ENCODE measurements around the gene ADGRF1.

ADGRF1 gene

DNA sequence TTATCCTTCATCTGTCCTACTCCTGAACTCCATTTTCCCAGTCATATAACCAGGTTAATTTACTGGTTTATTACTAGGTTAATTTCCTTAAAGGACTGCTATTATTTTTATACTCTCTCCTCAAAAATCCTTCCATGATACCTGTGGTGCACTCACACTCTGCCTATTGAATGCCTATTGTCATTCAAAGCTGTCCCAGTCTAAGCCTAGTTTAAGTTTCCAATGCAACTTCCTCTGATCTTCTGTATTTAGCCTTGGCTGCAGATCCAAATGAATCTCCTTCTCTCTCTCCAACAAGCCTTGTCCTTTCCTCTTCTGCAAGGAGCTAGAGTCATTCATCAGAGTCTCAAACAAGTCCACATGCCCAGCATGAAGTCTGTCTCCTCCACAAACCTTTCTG is 79.1 kb downstream of the ADGRF1 start:
- TF ChIP-seq EZH2phosphoT487 (IDR thresholded peaks at IDR 0.05; ENCODE audit: low read depth) = no peak
- TF ChIP-seq, protein P1, sequence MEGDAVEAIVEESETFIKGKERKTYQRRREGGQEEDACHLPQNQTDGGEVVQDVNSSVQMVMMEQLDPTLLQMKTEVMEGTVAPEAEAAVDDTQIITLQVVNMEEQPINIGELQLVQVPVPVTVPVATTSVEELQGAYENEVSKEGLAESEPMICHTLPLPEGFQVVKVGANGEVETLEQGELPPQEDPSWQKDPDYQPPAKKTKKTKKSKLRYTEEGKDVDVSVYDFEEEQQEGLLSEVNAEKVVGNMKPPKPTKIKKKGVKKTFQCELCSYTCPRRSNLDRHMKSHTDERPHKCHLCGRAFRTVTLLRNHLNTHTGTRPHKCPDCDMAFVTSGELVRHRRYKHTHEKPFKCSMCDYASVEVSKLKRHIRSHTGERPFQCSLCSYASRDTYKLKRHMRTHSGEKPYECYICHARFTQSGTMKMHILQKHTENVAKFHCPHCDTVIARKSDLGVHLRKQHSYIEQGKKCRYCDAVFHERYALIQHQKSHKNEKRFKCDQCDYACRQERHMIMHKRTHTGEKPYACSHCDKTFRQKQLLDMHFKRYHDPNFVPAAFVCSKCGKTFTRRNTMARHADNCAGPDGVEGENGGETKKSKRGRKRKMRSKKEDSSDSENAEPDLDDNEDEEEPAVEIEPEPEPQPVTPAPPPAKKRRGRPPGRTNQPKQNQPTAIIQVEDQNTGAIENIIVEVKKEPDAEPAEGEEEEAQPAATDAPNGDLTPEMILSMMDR (IDR thresholded peaks at IDR 0.05; ENCODE audit: low read depth, low read length) = no peak
- H3K9ac ChIP-seq (ENCODE audit: low read length) = no peak overlapping the region
- no peaks in the 10 kb centered on the region for H3K36me3 ChIP-seq (replicated peaks; ENCODE audit: low read depth, low read length)
- peaks cover 33% of the 10 kb centered on the region for H3K27me3 ChIP-seq (ENCODE audit: low read depth, low read length)
- H3K4me2 ChIP-seq (ENCODE audit: low read length) = no peak overlapping the region
- no peaks in the 10 kb centered on the region for H4K20me1 ChIP-seq (ENCODE audit: insufficient read depth, low read length)
- H3K79me2 ChIP-seq (ENCODE audit: low read length) = no peaks in the 10 kb centered on the region
- no peak overlapping the region for H2AFZ ChIP-seq (ENCODE audit: low read depth, low read length)
- H3K27ac ChIP-seq (ENCODE audit: low read length) = no peak overlapping the region
- H3K9me3 ChIP-seq (ENCODE audit: insufficient read depth, low read length) = no peaks in the 10 kb centered on the region
- H3K4me1 ChIP-seq (ENCODE audit: low read length) = peaks cover 13% of the 10 kb centered on the region
- H3K4me3 ChIP-seq (ENCODE audit: low read length) = no peak overlapping the region

DNA sequence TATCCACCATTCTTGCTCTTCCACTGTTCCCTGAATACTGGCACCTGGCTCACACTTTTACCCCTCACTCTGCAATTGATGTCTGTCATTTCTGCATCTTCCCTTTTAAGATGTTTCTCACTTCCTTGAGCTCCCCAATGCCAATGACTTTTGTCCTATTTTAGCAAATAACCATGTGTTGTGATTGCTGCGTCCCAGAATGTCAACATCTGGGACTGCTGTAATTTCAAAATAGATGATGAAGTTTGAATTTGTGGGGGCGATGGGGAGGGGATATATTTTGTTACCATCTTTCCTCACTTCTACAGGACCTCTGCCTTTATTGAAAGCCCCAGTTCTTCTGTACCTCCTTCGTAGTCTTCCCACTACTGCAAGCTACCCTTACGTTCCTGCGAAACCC is 80.4 kb downstream of the ADGRF1 start:
- no peaks in the 10 kb centered on the region for H4K20me1 ChIP-seq (ENCODE audit: insufficient read depth, low read length)
- peaks cover 13% of the 10 kb centered on the region for H3K4me1 ChIP-seq (ENCODE audit: low read length)
- no peak overlapping the region for H2AFZ ChIP-seq (ENCODE audit: low read depth, low read length)
- H3K36me3 ChIP-seq (replicated peaks; ENCODE audit: low read depth, low read length) = no peaks in the 10 kb centered on the region
- TF ChIP-seq, protein P1 (IDR thresholded peaks at IDR 0.05; ENCODE audit: low read depth, low read length) = no peak
- no peak for TF ChIP-seq EZH2phosphoT487 (IDR thresholded peaks at IDR 0.05; ENCODE audit: low read depth)
- H3K27ac ChIP-seq (ENCODE audit: low read length) = no peak overlapping the region
- H3K4me3 ChIP-seq (ENCODE audit: low read length) = no peak overlapping the region
- no peak overlapping the region for H3K4me2 ChIP-seq (ENCODE audit: low read length)
- H3K9ac ChIP-seq (ENCODE audit: low read length) = no peak overlapping the region
- no peaks in the 10 kb centered on the region for H3K79me2 ChIP-seq (ENCODE audit: low read length)
- H3K27me3 ChIP-seq (ENCODE audit: low read depth, low read length) = peaks cover 41% of the 10 kb centered on the region
- H3K9me3 ChIP-seq (ENCODE audit: insufficient read depth, low read length) = no peaks in the 10 kb centered on the region

DNA sequence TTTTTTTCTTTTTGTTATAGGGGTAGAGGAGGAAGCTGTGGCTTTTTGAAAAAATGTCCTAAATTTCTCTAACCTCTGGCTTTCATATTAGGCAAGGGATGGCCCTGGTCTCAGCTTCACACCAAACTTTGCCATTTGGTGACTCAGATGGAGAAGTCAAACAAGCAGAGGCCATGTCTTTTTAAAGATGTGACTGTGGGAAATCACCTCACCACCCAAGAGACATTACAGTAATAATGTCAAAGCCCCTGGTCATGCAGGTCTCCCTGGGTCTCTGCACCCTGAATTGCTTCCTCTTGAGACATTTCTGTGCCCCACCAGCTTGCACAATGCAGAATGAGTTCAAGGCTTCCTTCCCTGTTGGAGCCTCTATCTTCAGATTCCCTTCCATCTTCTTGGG is 80.9 kb downstream of the ADGRF1 start:
- TF ChIP-seq EZH2phosphoT487 (IDR thresholded peaks at IDR 0.05; ENCODE audit: low read depth) = no peak
- TF ChIP-seq, protein P1 (IDR thresholded peaks at IDR 0.05; ENCODE audit: low read depth, low read length) = no peak
- H3K27ac ChIP-seq (ENCODE audit: low read length) = no peak overlapping the region
- H3K36me3 ChIP-seq (replicated peaks; ENCODE audit: low read depth, low read length) = no peaks in the 10 kb centered on the region
- H3K4me1 ChIP-seq (ENCODE audit: low read length) = peaks cover 13% of the 10 kb centered on the region
- H3K4me3 ChIP-seq (ENCODE audit: low read length) = no peak overlapping the region
- no peaks in the 10 kb centered on the region for H4K20me1 ChIP-seq (ENCODE audit: insufficient read depth, low read length)
- no peak overlapping the region for H3K4me2 ChIP-seq (ENCODE audit: low read length)
- H3K9me3 ChIP-seq (ENCODE audit: insufficient read depth, low read length) = no peaks in the 10 kb centered on the region
- H3K27me3 ChIP-seq (ENCODE audit: low read depth, low read length) = peaks cover 42% of the 10 kb centered on the region
- H3K9ac ChIP-seq (ENCODE audit: low read length) = no peak overlapping the region
- no peak overlapping the region for H2AFZ ChIP-seq (ENCODE audit: low read depth, low read length)
- no peaks in the 10 kb centered on the region for H3K79me2 ChIP-seq (ENCODE audit: low read length)

DNA sequence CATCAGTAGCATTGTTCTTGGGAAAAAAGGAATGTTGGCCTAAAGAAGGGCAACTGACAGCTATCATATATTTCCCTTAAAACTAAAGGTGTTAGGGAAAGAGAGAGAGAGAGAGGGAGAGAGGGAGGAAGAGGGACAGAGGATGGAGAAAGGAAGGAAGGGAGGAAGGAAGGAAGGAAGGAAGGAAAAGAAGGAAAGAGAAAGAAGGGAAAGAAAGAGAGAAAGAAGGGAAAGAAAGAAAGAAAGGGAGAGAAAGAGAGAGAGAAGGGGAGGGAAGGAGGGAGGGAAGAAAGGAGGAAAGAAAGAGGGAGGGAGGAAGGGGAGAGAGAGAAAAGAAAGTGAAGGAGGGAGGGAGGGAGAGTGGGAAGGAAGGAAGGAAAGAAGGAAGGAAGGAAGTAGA is 82.7 kb downstream of the ADGRF1 start:
- H3K4me3 ChIP-seq (ENCODE audit: low read length) = no peak overlapping the region
- H3K36me3 ChIP-seq (replicated peaks; ENCODE audit: low read depth, low read length) = no peaks in the 10 kb centered on the region
- H3K4me1 ChIP-seq (ENCODE audit: low read length) = peaks cover 13% of the 10 kb centered on the region
- no peak overlapping the region for H3K4me2 ChIP-seq (ENCODE audit: low read length)
- no peak overlapping the region for H3K9ac ChIP-seq (ENCODE audit: low read length)
- H4K20me1 ChIP-seq (ENCODE audit: insufficient read depth, low read length) = no peaks in the 10 kb centered on the region
- TF ChIP-seq, protein P1 (IDR thresholded peaks at IDR 0.05; ENCODE audit: low read depth, low read length) = no peak
- no peak for TF ChIP-seq EZH2phosphoT487 (IDR thresholded peaks at IDR 0.05; ENCODE audit: low read depth)
- H3K27me3 ChIP-seq (ENCODE audit: low read depth, low read length) = peaks cover 37% of the 10 kb centered on the region
- H3K9me3 ChIP-seq (ENCODE audit: insufficient read depth, low read length) = no peaks in the 10 kb centered on the region
- no peak overlapping the region for H2AFZ ChIP-seq (ENCODE audit: low read depth, low read length)
- H3K79me2 ChIP-seq (ENCODE audit: low read length) = no peaks in the 10 kb centered on the region
- H3K27ac ChIP-seq (ENCODE audit: low read length) = no peak overlapping the region

All from OCI-LY3 (cell line).